Testis (tissue), 2 donors: ENCODE measurements around the gene SARM1.

Source experiments
- POLR2A ChIP-seq: fragments of 450-650 bp; IDR thresholded peaks from one replicate; pipeline ENCODE4 v1.6.1; 2017; ENCODE audit warnings: antibody characterized with exemption, mild to moderate bottlenecking, moderate library complexity
- TF ChIP-seq, protein P1 (sequence below), 3 experiments: fragments of 450-650 bp in 2 of 3; fragments of 200-600 bp in 1 of 3; sonication (generic) in 1 of 3; IDR thresholded peaks; one replicate each; pipeline ENCODE4 v1.5.1; 2016 to 2019; ENCODE audit warnings: antibody characterized with exemption in 3 of 3, mild to moderate bottlenecking in 2 of 3, moderate library complexity in 1 of 3

DNA sequence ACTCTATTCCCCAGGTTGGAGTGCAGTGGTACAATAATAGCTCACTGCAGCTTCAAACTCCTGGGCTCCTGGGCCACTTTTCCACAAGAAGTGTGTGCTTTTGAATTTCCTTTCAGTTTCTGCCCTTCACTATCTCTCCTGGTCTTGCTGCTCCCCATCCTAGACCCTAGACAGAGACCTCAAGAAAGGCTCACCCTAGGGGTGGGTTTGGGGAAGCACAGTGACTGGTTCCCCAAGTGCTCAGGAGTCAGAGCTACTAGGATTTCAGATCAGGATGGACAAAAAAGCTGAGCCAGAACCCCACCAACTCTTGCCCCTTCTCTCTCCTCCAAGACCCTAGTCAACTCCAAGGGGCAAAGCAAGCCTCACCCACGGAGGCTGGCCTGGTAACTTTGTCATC, 4.9 kb upstream of the SARM1 start:
- TF ChIP-seq, protein P1, sequence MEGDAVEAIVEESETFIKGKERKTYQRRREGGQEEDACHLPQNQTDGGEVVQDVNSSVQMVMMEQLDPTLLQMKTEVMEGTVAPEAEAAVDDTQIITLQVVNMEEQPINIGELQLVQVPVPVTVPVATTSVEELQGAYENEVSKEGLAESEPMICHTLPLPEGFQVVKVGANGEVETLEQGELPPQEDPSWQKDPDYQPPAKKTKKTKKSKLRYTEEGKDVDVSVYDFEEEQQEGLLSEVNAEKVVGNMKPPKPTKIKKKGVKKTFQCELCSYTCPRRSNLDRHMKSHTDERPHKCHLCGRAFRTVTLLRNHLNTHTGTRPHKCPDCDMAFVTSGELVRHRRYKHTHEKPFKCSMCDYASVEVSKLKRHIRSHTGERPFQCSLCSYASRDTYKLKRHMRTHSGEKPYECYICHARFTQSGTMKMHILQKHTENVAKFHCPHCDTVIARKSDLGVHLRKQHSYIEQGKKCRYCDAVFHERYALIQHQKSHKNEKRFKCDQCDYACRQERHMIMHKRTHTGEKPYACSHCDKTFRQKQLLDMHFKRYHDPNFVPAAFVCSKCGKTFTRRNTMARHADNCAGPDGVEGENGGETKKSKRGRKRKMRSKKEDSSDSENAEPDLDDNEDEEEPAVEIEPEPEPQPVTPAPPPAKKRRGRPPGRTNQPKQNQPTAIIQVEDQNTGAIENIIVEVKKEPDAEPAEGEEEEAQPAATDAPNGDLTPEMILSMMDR (IDR thresholded peaks at IDR 0.05): no peak
- no peak for TF ChIP-seq POLR2A
